ENCODE measurements around the gene ILF3.
"Not testable (repeated sequence)": the region's sequence is repeated elsewhere in the genome, so short reads cannot be mapped to it uniquely, and the experiment has no call there.

The ILF3 gene

GRCh38 chr19:10640361-10640760 is 13.8 kb upstream of the ILF3 start:
- no peak overlapping the region for H3K4me3 ChIP-seq (ENCODE audit: low read depth, low read length)
- no peak for DNase-seq (ENCODE audit: low read depth)

- no peak for DNase-seq (ENCODE audit: low read depth)
- no peak overlapping the region for H3K4me3 ChIP-seq (ENCODE audit: low read depth, low read length)
These were observed 12.9 kb upstream of the ILF3 start for GRCh38 chr19:10641248-10641647.

- no peak for DNase-seq (ENCODE audit: low read depth)
- H3K4me3 ChIP-seq (ENCODE audit: low read depth, low read length), result no peak overlapping the region
These were observed 11.5 kb upstream of the ILF3 start for GRCh38 chr19:10642473-10643171.

- no peak for DNase-seq (ENCODE audit: low read depth)
- H3K4me3 ChIP-seq (ENCODE audit: low read depth, low read length), result no peak overlapping the region
These were observed 10.8 kb upstream of the ILF3 start for GRCh38 chr19:10643172-10643967.

GRCh38 chr19:10643968-10644259 is 10.2 kb upstream of the ILF3 start:
- H3K4me3 ChIP-seq (ENCODE audit: low read depth, low read length), result no peak overlapping the region
- DNase-seq (ENCODE audit: low read depth), result no peak

GRCh38 chr19:10644260-10645007 is 9.7 kb upstream of the ILF3 start:
- DNase-seq (ENCODE audit: low read depth), result no peak
- H3K4me3 ChIP-seq (ENCODE audit: low read depth, low read length), result no peak overlapping the region

- no peak for DNase-seq (ENCODE audit: low read depth)
- no peak overlapping the region for H3K4me3 ChIP-seq (ENCODE audit: low read depth, low read length)
These were observed 7.5 kb upstream of the ILF3 start for GRCh38 chr19:10646456-10647159.

GRCh38 chr19:10648360-10648759 is 5.8 kb upstream of the ILF3 start:
- no peak for DNase-seq (ENCODE audit: low read depth)
- no peak overlapping the region for H3K4me3 ChIP-seq (ENCODE audit: low read depth, low read length)

GRCh38 chr19:10651851-10652250 is 2.3 kb upstream of the ILF3 start:
- no peak overlapping the region for H3K4me3 ChIP-seq (ENCODE audit: low read depth, low read length)
- no peak for DNase-seq (ENCODE audit: low read depth)

GRCh38 chr19:10653482-10653731 is 739 bp upstream of the ILF3 start:
- DNase-seq (ENCODE audit: low read depth), result no peak
- H3K4me3 ChIP-seq (ENCODE audit: low read depth, low read length), result peak overlapping the region; percentile 99

GRCh38 chr19:10654610-10655456 is 687 bp downstream of the ILF3 start:
- no peak for DNase-seq (ENCODE audit: low read depth)
- peak overlapping the region; percentile 99 for H3K4me3 ChIP-seq (ENCODE audit: low read depth, low read length)

- peak overlapping the region; percentile 99 for H3K4me3 ChIP-seq (ENCODE audit: low read depth, low read length)
- no peak for DNase-seq (ENCODE audit: low read depth)
These were observed 1.5 kb downstream of the ILF3 start for GRCh38 chr19:10655457-10656312.

GRCh38 chr19:10660346-10660745 is 6.2 kb downstream of the ILF3 start:
- DNase-seq (ENCODE audit: low read depth), result no peak
- H3K4me3 ChIP-seq (ENCODE audit: low read depth, low read length), result no peak overlapping the region

GRCh38 chr19:10661946-10662345 is 7.8 kb downstream of the ILF3 start:
- DNase-seq (ENCODE audit: low read depth), result no peak
- no peak overlapping the region for H3K4me3 ChIP-seq (ENCODE audit: low read depth, low read length)

GRCh38 chr19:10662384-10663251 is 8.5 kb downstream of the ILF3 start:
- no peak for DNase-seq (ENCODE audit: low read depth)

GRCh38 chr19:10663252-10663563 is 9.1 kb downstream of the ILF3 start:
- not testable (repeated sequence) for DNase-seq (ENCODE audit: low read depth); H3K4me3 ChIP-seq (ENCODE audit: low read depth, low read length)

More at GRCh38 chr19:10662384-10663251, 8.5 kb downstream of the ILF3 start:
- no peak overlapping the region for H3K4me3 ChIP-seq (ENCODE audit: low read depth, low read length)

GRCh38 chr19:10667867-10668266 is 13.7 kb downstream of the ILF3 start:
- no peak for DNase-seq (ENCODE audit: low read depth)
- H3K4me3 ChIP-seq (ENCODE audit: low read depth, low read length), result no peak overlapping the region

- DNase-seq (ENCODE audit: low read depth), result no peak
- H3K4me3 ChIP-seq (ENCODE audit: low read depth, low read length), result no peak overlapping the region
These were observed 15.1 kb downstream of the ILF3 start for GRCh38 chr19:10669246-10669645.

Data from skeletal muscle cell (primary cell).